ENCODE results near the gene ARHGAP40.

ARHGAP40 gene

DNA sequence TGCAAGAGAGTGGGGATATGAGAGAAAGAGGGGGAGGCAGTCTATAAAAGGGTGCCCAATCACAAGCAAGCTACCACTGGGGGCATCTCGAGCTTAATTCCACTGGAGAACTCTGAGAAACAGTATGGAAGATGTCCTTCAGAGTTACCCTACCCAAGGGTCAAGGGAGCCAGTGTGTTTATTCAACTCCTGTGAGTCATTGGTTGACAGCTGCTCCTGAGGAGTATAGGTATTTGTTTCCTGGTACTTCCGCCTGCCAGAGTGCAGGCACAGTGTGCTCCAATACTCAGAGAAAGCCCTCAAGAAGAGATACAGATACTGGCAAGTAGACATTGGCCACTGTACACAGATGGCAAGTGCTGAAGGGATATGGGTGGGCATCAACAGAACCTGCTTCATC lies 49.5 kb downstream of the ARHGAP40 start:
- H2AFZ ChIP-seq (ENCODE audit: low read length, unreplicated experiment) = no peak overlapping the region

DNA sequence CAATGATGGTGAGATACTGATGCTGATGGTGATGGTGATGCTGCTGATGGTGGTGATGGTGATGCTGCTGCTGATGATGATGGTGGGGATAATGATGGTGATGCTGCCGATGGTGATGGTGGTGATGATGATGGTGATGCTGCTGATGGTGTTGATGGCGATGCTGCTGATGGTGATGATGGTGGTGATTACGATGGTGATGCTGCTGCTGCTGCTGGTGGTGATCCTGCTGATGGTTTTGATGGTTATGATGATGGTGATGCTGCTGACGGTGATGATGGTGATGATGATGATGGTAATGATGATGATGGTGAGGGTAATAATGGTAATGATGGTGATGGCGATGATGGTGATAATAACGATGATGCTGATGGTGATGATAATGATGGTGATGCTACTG lies 50.0 kb downstream of the ARHGAP40 start:
- no peaks in the 10 kb centered on the region for H3K4me1 ChIP-seq (ENCODE audit: control insufficient read depth, insufficient read depth, low read length, unreplicated experiment)
- no peaks in the 10 kb centered on the region for H3K79me2 ChIP-seq (ENCODE audit: control insufficient read depth, insufficient read depth, low read length, unreplicated experiment)
- H3K27me3 ChIP-seq (ENCODE audit: insufficient read depth, low read length) = peaks cover 75% of the 10 kb centered on the region
- H3K27ac ChIP-seq (ENCODE audit: low read depth, low read length) = no peak overlapping the region
- no peaks in the 10 kb centered on the region for H3K36me3 ChIP-seq (ENCODE audit: insufficient read depth, low read length)
- H2AFZ ChIP-seq (ENCODE audit: low read length, unreplicated experiment) = no peak overlapping the region
- no peak overlapping the region for H3K4me3 ChIP-seq (ENCODE audit: low read depth, low read length)

More for the DNA sequence above, 49.5 kb downstream of the ARHGAP40 start:
- Histone ChIP-seq H3K79me2 (ENCODE audit: control insufficient read depth, insufficient read depth, low read length, unreplicated experiment) (no peaks in the 10 kb centered on the region), H3K4me3 (ENCODE audit: low read depth, low read length) (no peak overlapping the region), H3K27me3 (ENCODE audit: insufficient read depth, low read length) (peaks cover 76% of the 10 kb centered on the region), H3K36me3 (ENCODE audit: insufficient read depth, low read length) (no peaks in the 10 kb centered on the region), H3K27ac (ENCODE audit: low read depth, low read length) (no peak overlapping the region), H3K4me1 (ENCODE audit: control insufficient read depth, insufficient read depth, low read length, unreplicated experiment) (no peaks in the 10 kb centered on the region)

GRCh38 chr20:38652995-38653394 lies 51.4 kb downstream of the ARHGAP40 start:
- Histone ChIP-seq H3K27me3 (ENCODE audit: insufficient read depth, low read length) (peaks cover 82% of the 10 kb centered on the region), H3K36me3 (ENCODE audit: insufficient read depth, low read length) (no peaks in the 10 kb centered on the region)

GRCh38 chr20:38657390-38657789 lies 55.8 kb downstream of the ARHGAP40 start:
- H3K4me1 ChIP-seq (ENCODE audit: control insufficient read depth, insufficient read depth, low read length, unreplicated experiment) = no peaks in the 10 kb centered on the region
- H3K27ac ChIP-seq (ENCODE audit: low read depth, low read length) = no peak overlapping the region
- no peak overlapping the region for H2AFZ ChIP-seq (ENCODE audit: low read length, unreplicated experiment)
- peaks cover 66% of the 10 kb centered on the region for H3K27me3 ChIP-seq (ENCODE audit: insufficient read depth, low read length)
- no peak overlapping the region for H3K4me3 ChIP-seq (ENCODE audit: low read depth, low read length)
- no peaks in the 10 kb centered on the region for H3K36me3 ChIP-seq (ENCODE audit: insufficient read depth, low read length)
- no peaks in the 10 kb centered on the region for H3K79me2 ChIP-seq (ENCODE audit: control insufficient read depth, insufficient read depth, low read length, unreplicated experiment)

More at GRCh38 chr20:38652995-38653394, 51.4 kb downstream of the ARHGAP40 start:
- no peaks in the 10 kb centered on the region for H3K79me2 ChIP-seq (ENCODE audit: control insufficient read depth, insufficient read depth, low read length, unreplicated experiment)
- H2AFZ ChIP-seq (ENCODE audit: low read length, unreplicated experiment) = no peak overlapping the region
- no peak overlapping the region for H3K4me3 ChIP-seq (ENCODE audit: low read depth, low read length)
- no peaks in the 10 kb centered on the region for H3K4me1 ChIP-seq (ENCODE audit: control insufficient read depth, insufficient read depth, low read length, unreplicated experiment)
- H3K27ac ChIP-seq (ENCODE audit: low read depth, low read length) = no peak overlapping the region

DNA sequence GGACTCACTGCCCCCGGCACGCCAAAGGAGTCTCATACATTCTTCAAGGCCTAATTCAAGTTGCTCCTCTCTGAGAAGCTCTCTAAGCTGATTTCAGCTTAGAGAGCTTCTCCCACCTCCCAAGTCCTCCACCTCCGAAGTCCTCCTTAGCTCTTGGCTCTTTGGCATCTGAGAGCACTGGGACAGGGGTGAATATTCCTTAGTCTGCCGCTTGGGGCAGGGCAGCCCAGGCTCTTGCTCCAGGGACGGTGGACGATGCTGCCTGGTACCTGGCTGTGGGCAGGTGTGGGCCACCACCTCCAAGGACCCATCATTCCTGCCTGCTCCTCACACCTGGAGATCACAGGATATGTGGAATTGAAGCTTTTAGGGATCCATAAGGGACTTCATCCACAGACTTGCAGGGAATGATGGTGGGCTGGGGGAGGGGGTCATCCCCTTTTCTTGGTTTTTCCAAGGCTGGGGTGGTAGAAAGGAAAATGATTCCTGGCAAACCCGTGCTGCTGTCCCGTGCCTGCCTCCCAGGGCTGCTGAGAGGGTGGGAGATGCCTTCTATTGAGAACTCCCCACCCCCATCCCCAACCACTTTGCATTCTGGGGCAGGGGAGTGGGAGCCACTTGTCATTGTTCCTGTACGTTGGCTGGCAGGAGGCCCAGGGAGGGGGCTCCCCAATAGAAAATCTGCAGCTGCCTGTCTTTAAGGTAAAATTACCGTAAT lies 57.4 kb downstream of the ARHGAP40 start:
- Histone ChIP-seq H3K79me2 (ENCODE audit: control insufficient read depth, insufficient read depth, low read length, unreplicated experiment) (no peaks in the 10 kb centered on the region), H3K4me3 (ENCODE audit: low read depth, low read length) (no peak overlapping the region), H2AFZ (ENCODE audit: low read length, unreplicated experiment) (no peak overlapping the region), H3K36me3 (ENCODE audit: insufficient read depth, low read length) (no peaks in the 10 kb centered on the region), H3K27ac (ENCODE audit: low read depth, low read length) (no peak overlapping the region), H3K4me1 (ENCODE audit: control insufficient read depth, insufficient read depth, low read length, unreplicated experiment) (no peaks in the 10 kb centered on the region), H3K27me3 (ENCODE audit: insufficient read depth, low read length) (peaks cover 64% of the 10 kb centered on the region)

DNA sequence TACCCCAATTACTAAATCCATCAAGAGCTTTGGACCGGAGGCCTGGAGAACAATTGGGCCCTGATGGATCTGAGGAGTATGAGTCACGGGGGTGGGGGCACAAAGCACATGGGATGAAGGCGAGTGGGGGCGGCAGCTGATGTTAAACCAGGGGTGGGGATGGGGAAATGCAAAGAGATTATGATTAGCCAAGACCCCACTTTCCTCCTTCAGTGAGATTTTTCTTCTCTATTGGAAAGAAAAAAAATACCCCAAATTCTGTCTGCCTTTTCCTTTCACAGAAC lies 57.9 kb downstream of the ARHGAP40 start:
- Histone ChIP-seq H3K27me3 (ENCODE audit: insufficient read depth, low read length) (peaks cover 64% of the 10 kb centered on the region), H3K4me3 (ENCODE audit: low read depth, low read length) (no peak overlapping the region), H3K27ac (ENCODE audit: low read depth, low read length) (no peak overlapping the region), H3K4me1 (ENCODE audit: control insufficient read depth, insufficient read depth, low read length, unreplicated experiment) (no peaks in the 10 kb centered on the region), H3K79me2 (ENCODE audit: control insufficient read depth, insufficient read depth, low read length, unreplicated experiment) (no peaks in the 10 kb centered on the region), H3K36me3 (ENCODE audit: insufficient read depth, low read length) (no peaks in the 10 kb centered on the region), H2AFZ (ENCODE audit: low read length, unreplicated experiment) (no peak overlapping the region)

DNA sequence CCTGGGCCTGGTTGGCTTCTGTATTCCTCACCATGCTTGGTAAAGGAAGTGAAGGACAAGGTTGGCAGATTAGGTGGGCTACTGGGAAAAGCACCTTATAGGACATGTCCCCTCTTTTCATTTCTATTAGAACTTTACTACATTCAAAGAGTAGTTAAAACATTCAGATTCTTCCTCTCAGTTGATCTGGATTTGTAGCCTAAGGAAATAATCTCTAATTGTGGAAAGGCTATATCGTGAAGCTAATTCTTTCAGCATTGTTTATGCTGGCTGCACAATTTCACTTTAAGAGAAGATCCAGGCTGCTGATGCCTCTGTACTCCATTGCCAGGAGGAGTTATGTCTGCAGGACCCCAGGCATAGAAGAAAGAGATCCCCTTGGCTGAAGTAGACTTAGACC lies 58.8 kb downstream of the ARHGAP40 start:
- no peaks in the 10 kb centered on the region for H3K36me3 ChIP-seq (ENCODE audit: insufficient read depth, low read length)
- H3K4me3 ChIP-seq (ENCODE audit: low read depth, low read length) = no peak overlapping the region
- H3K27me3 ChIP-seq (ENCODE audit: insufficient read depth, low read length) = peaks cover 64% of the 10 kb centered on the region
- no peaks in the 10 kb centered on the region for H3K79me2 ChIP-seq (ENCODE audit: control insufficient read depth, insufficient read depth, low read length, unreplicated experiment)
- no peak overlapping the region for H2AFZ ChIP-seq (ENCODE audit: low read length, unreplicated experiment)
- no peaks in the 10 kb centered on the region for H3K4me1 ChIP-seq (ENCODE audit: control insufficient read depth, insufficient read depth, low read length, unreplicated experiment)
- no peak overlapping the region for H3K27ac ChIP-seq (ENCODE audit: low read depth, low read length)

- no peaks in the 10 kb centered on the region for H3K79me2 ChIP-seq (ENCODE audit: control insufficient read depth, insufficient read depth, low read length, unreplicated experiment)
- no peaks in the 10 kb centered on the region for H3K4me1 ChIP-seq (ENCODE audit: control insufficient read depth, insufficient read depth, low read length, unreplicated experiment)
- no peak overlapping the region for H3K4me3 ChIP-seq (ENCODE audit: low read depth, low read length)
- no peak overlapping the region for H2AFZ ChIP-seq (ENCODE audit: low read length, unreplicated experiment)
- no peak overlapping the region for H3K27ac ChIP-seq (ENCODE audit: low read depth, low read length)
- no peaks in the 10 kb centered on the region for H3K36me3 ChIP-seq (ENCODE audit: insufficient read depth, low read length)
- peaks cover 63% of the 10 kb centered on the region for H3K27me3 ChIP-seq (ENCODE audit: insufficient read depth, low read length)
Measured at GRCh38 chr20:38663660-38664059, 62.1 kb downstream of the ARHGAP40 start.

GRCh38 chr20:38664284-38664683 lies 62.7 kb downstream of the ARHGAP40 start:
- no peak overlapping the region for H2AFZ ChIP-seq (ENCODE audit: low read length, unreplicated experiment)
- peaks cover 66% of the 10 kb centered on the region for H3K27me3 ChIP-seq (ENCODE audit: insufficient read depth, low read length)
- no peaks in the 10 kb centered on the region for H3K4me1 ChIP-seq (ENCODE audit: control insufficient read depth, insufficient read depth, low read length, unreplicated experiment)
- no peaks in the 10 kb centered on the region for H3K36me3 ChIP-seq (ENCODE audit: insufficient read depth, low read length)
- H3K27ac ChIP-seq (ENCODE audit: low read depth, low read length) = no peak overlapping the region
- H3K4me3 ChIP-seq (ENCODE audit: low read depth, low read length) = no peak overlapping the region
- H3K79me2 ChIP-seq (ENCODE audit: control insufficient read depth, insufficient read depth, low read length, unreplicated experiment) = no peaks in the 10 kb centered on the region

DNA sequence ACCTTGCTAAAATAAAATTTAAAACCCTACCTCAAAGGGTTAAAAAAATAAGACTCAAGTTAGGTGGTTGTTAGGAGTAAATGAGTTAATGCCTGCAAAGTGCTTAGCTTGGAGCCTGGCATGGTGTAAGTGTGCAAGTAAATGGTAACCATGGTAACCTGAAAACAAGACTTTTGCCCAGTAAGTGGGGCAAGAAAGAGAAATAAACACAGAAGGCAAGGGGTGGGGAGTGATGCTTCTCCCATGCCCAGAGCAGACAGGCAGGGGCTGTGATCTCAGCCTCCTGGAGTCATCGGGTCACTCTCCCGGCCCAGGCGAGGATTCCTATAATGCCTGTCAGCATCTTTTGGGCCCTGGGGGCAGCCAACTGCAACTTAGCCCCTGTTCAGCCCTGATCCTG lies 63.5 kb downstream of the ARHGAP40 start:
- Histone ChIP-seq H3K27ac (ENCODE audit: low read depth, low read length) (no peak overlapping the region), H3K4me3 (ENCODE audit: low read depth, low read length) (no peak overlapping the region), H2AFZ (ENCODE audit: low read length, unreplicated experiment) (no peak overlapping the region), H3K27me3 (ENCODE audit: insufficient read depth, low read length) (peaks cover 73% of the 10 kb centered on the region), H3K36me3 (ENCODE audit: insufficient read depth, low read length) (no peaks in the 10 kb centered on the region), H3K4me1 (ENCODE audit: control insufficient read depth, insufficient read depth, low read length, unreplicated experiment) (no peaks in the 10 kb centered on the region), H3K79me2 (ENCODE audit: control insufficient read depth, insufficient read depth, low read length, unreplicated experiment) (no peaks in the 10 kb centered on the region)

DNA sequence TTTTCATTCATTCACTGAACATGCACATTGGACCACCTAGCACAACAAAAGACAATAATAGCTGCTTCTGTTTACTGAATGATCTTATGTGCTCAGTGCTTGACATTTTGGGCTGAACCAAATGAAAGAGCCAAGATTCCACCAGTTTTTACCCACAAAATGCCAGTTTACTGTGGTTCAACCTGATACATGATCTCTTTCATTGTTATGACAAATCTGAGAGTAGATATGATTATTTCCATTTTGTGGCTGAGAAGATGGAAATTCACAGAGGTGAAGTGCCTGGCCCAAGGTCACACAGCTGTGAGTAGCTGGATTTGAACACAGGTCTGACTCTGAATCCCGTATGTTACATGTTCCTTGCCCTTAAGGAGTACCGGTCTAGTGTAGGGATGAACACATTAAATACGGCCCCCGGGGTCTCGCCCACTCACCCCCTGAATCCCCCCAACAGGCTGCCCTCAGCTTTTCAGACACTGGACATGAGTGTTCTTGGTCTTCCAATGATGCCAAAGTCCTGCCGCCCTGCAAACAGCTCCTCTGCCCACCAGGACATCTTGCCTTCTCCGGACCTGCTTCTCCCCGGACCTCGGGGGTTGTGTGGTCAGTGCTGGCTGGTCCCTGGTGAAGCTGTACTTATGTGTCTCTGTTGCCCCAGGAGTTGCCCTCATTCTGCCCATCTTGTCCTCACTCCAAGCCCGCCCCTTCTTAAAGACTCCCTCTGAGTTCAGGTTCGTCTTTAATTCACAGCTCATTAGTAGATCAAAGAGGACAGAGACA lies 64.1 kb downstream of the ARHGAP40 start:
- H2AFZ ChIP-seq (ENCODE audit: low read length, unreplicated experiment) = no peak overlapping the region
- no peaks in the 10 kb centered on the region for H3K36me3 ChIP-seq (ENCODE audit: insufficient read depth, low read length)
- H3K27me3 ChIP-seq (ENCODE audit: insufficient read depth, low read length) = peaks cover 73% of the 10 kb centered on the region
- H3K27ac ChIP-seq (ENCODE audit: low read depth, low read length) = no peak overlapping the region
- H3K4me1 ChIP-seq (ENCODE audit: control insufficient read depth, insufficient read depth, low read length, unreplicated experiment) = no peaks in the 10 kb centered on the region
- H3K79me2 ChIP-seq (ENCODE audit: control insufficient read depth, insufficient read depth, low read length, unreplicated experiment) = no peaks in the 10 kb centered on the region
- H3K4me3 ChIP-seq (ENCODE audit: low read depth, low read length) = no peak overlapping the region
